HG03442 (cell line): ENCODE results near the gene SH3BGRL2.

ENCODE experiments used
- ATAC-seq: cut with Tn5 transposase; IDR thresholded peaks from one replicate; pipeline ENCODE4 v1.9.1; 2021; ENCODE audit warnings: mild to moderate bottlenecking, moderate library complexity; ENCODE audit not compliant: unreplicated experiment

SH3BGRL2 gene

GRCh38 chr6:79630883-79631692, at the start of gene SH3BGRL2:
Gene SH3BGRL2, plus strand, starts transcription at chr6:79631329. Its CDS starts 133 bp downstream, at chr6:79631462.
- peak; percentile 75 for ATAC-seq

- ATAC-seq: no peak
These were observed 46.8 kb upstream of the SH3BGRL2 start for GRCh38 chr6:79584332-79584731.

- no peak for ATAC-seq
These were observed 44.6 kb upstream of the SH3BGRL2 start for GRCh38 chr6:79586548-79586947.

GRCh38 chr6:79589701-79590100, 41.4 kb upstream of the SH3BGRL2 start:
- no peak for ATAC-seq

- ATAC-seq: no peak
These were observed 34.0 kb upstream of the SH3BGRL2 start for GRCh38 chr6:79597155-79597554.

GRCh38 chr6:79598012-79598411, 33.1 kb upstream of the SH3BGRL2 start:
- no peak for ATAC-seq

GRCh38 chr6:79599725-79600259, 31.3 kb upstream of the SH3BGRL2 start:
- no peak for ATAC-seq

GRCh38 chr6:79600313-79600712, 30.8 kb upstream of the SH3BGRL2 start:
- ATAC-seq: no peak

GRCh38 chr6:79600812-79601609, 30.1 kb upstream of the SH3BGRL2 start:
- ATAC-seq: no peak

- ATAC-seq: no peak
These were observed 28.3 kb upstream of the SH3BGRL2 start for GRCh38 chr6:79602859-79603258.

- ATAC-seq: no peak
These were observed 26.5 kb upstream of the SH3BGRL2 start for GRCh38 chr6:79604583-79605037.

- no peak for ATAC-seq
These were observed 26.1 kb upstream of the SH3BGRL2 start for GRCh38 chr6:79605061-79605460.

- no peak for ATAC-seq
These were observed 25.0 kb upstream of the SH3BGRL2 start for GRCh38 chr6:79605968-79606764.

- ATAC-seq: no peak
These were observed 24.1 kb upstream of the SH3BGRL2 start for GRCh38 chr6:79607000-79607399.

- ATAC-seq: no peak
These were observed 22.6 kb upstream of the SH3BGRL2 start for GRCh38 chr6:79608334-79609224.

- no peak for ATAC-seq
These were observed 21.9 kb upstream of the SH3BGRL2 start for GRCh38 chr6:79609225-79609595.

GRCh38 chr6:79610306-79611009, 20.7 kb upstream of the SH3BGRL2 start:
- ATAC-seq: no peak

GRCh38 chr6:79612457-79612856, 18.7 kb upstream of the SH3BGRL2 start:
- no peak for ATAC-seq

GRCh38 chr6:79612918-79613317, 18.2 kb upstream of the SH3BGRL2 start:
- no peak for ATAC-seq
